GM21367 (cell line): Measurements from ENCODE around the gene PAFAH1B2.
"Not testable (repeated sequence)": the region's sequence is repeated elsewhere in the genome, so short reads cannot be mapped to it uniquely, and the experiment has no call there.

Experiments used
- ATAC-seq: cut with Tn5 transposase; IDR thresholded peaks from one replicate; pipeline ENCODE4 v1.9.1; 2021; ENCODE audit not compliant: unreplicated experiment

The PAFAH1B2 gene

GRCh38 chr11:117143871-117144476 lies at the start of gene PAFAH1B2:
PAFAH1B2 (plus strand) TSS chr11:117144287; CDS start chr11:117152448, 8,161 bp downstream.
- ATAC-seq = peak; percentile 89

GRCh38 chr11:117094776-117095175 lies 49.3 kb upstream of the PAFAH1B2 start:
- no peak for ATAC-seq

GRCh38 chr11:117095284-117096161 lies 48.6 kb upstream of the PAFAH1B2 start:
- no peak for ATAC-seq

GRCh38 chr11:117096201-117096991 lies 47.7 kb upstream of the PAFAH1B2 start:
- no peak for ATAC-seq

GRCh38 chr11:117097014-117097388 lies 47.1 kb upstream of the PAFAH1B2 start:
- ATAC-seq = no peak

- ATAC-seq = peak; percentile 5
Measured at GRCh38 chr11:117097389-117098268, 46.5 kb upstream of the PAFAH1B2 start.

GRCh38 chr11:117098269-117099232 lies 45.5 kb upstream of the PAFAH1B2 start, which contains the start of gene SIK3:
SIK3 (minus strand) TSS chr11:117098428; CDS start chr11:117098415, 13 bp downstream.
- peak; percentile 64 for ATAC-seq

GRCh38 chr11:117099696-117100095 lies 44.4 kb upstream of the PAFAH1B2 start:
- ATAC-seq = no peak

GRCh38 chr11:117100556-117100955 lies 43.5 kb upstream of the PAFAH1B2 start:
- no peak for ATAC-seq

- ATAC-seq = no peak
Measured at GRCh38 chr11:117107701-117108590, 36.1 kb upstream of the PAFAH1B2 start.

GRCh38 chr11:117110294-117110950 lies 33.7 kb upstream of the PAFAH1B2 start:
- no peak for ATAC-seq

GRCh38 chr11:117112497-117112896 lies 31.6 kb upstream of the PAFAH1B2 start:
- not testable (repeated sequence) for ATAC-seq

- not testable (repeated sequence) for ATAC-seq
Measured at GRCh38 chr11:117112939-117113338, 31.1 kb upstream of the PAFAH1B2 start.

- no peak for ATAC-seq
Measured at GRCh38 chr11:117117681-117118080, 26.4 kb upstream of the PAFAH1B2 start.

GRCh38 chr11:117121176-117121575 lies 22.9 kb upstream of the PAFAH1B2 start:
- no peak for ATAC-seq

- no peak for ATAC-seq
Measured at GRCh38 chr11:117122556-117122955, 21.5 kb upstream of the PAFAH1B2 start.

GRCh38 chr11:117126223-117126965 lies 17.7 kb upstream of the PAFAH1B2 start:
- ATAC-seq = no peak
